ENCODE measurements around the gene CDHR1. TPM values are rescaled to one million over a fixed set of nuclear protein-coding genes. Genes with fewer than 3 reads are reported as not detected.

CDHR1 gene
- total and polyA plus RNA-seq, 8 donors: 0.03 to 0.77 (median 0.49) TPM; not detected in 1

- H3K4me1 ChIP-seq: no peaks in the 10 kb centered on the region
- FAIRE-seq: no peak
- H3K36me3 ChIP-seq: no peaks in the 10 kb centered on the region
- intact Hi-C loops (cut with DNase I): no loop called here
- no peaks in the 10 kb centered on the region for H3K27me3 ChIP-seq
- H3K9me3 ChIP-seq: no peaks in the 10 kb centered on the region
- no peak overlapping the region for H3K4me3 ChIP-seq
- no peak for ATAC-seq
- DNase-seq: no peak
- H3K27ac ChIP-seq: no peak overlapping the region
- TF ChIP-seq CTCF (IDR thresholded peaks at IDR 0.05): no peak
- WGBS, 2 donors: 77 to 91% methylated on average over 4 of the region's 4 CpGs
Observed at GRCh38 chr10:84233940-84234339, 39.6 kb downstream of the CDHR1 start.

GRCh38 chr10:84234479-84234878 is 40.1 kb downstream of the CDHR1 start:
- Histone ChIP-seq H3K4me3 (no peak overlapping the region), H3K9me3 (no peaks in the 10 kb centered on the region), H3K27ac (no peak overlapping the region), H3K4me1 (no peaks in the 10 kb centered on the region), H3K36me3 (no peaks in the 10 kb centered on the region), H3K27me3 (no peaks in the 10 kb centered on the region)
- intact Hi-C loops (cut with DNase I): no loop called here
- FAIRE-seq: no peak
- TF ChIP-seq CTCF (IDR thresholded peaks at IDR 0.05): no peak
- 75 to 91% methylated on average over 4 of the region's 4 CpGs for WGBS, 2 donors
- DNase-seq: no peak
- ATAC-seq: no peak

- intact Hi-C loops (cut with DNase I): no loop called here
- WGBS, 2 donors: 67 to 70% methylated on average over 4 of the region's 4 CpGs
Observed at GRCh38 chr10:84235096-84235495, 40.8 kb downstream of the CDHR1 start.

GRCh38 chr10:84236807-84237198 is 42.5 kb downstream of the CDHR1 start:
- Histone ChIP-seq H3K36me3 (no peaks in the 10 kb centered on the region), H3K4me3 (no peak overlapping the region), H3K9me3 (no peaks in the 10 kb centered on the region), H3K27me3 (no peaks in the 10 kb centered on the region), H3K27ac (no peak overlapping the region), H3K4me1 (no peaks in the 10 kb centered on the region)
- DNase-seq (no peak), FAIRE-seq (no peak), ATAC-seq (no peak)
- TF ChIP-seq CTCF (IDR thresholded peaks at IDR 0.05): no peak
- 79 to 86% methylated on average over 6 of the region's 6 CpGs for WGBS, 2 donors
- intact Hi-C loops (cut with DNase I): no loop called here

More at GRCh38 chr10:84235096-84235495, 40.8 kb downstream of the CDHR1 start:
- no peak overlapping the region for H3K4me3 ChIP-seq
- no peak for FAIRE-seq
- H3K36me3 ChIP-seq: no peaks in the 10 kb centered on the region
- H3K27me3 ChIP-seq: no peaks in the 10 kb centered on the region
- no peak for ATAC-seq
- TF ChIP-seq CTCF (IDR thresholded peaks at IDR 0.05): no peak
- H3K9me3 ChIP-seq: no peaks in the 10 kb centered on the region
- H3K4me1 ChIP-seq: no peaks in the 10 kb centered on the region
- no peak overlapping the region for H3K27ac ChIP-seq
- no peak for DNase-seq

- Histone ChIP-seq H3K9me3 (no peaks in the 10 kb centered on the region), H3K4me3 (no peak overlapping the region), H3K27me3 (no peaks in the 10 kb centered on the region), H3K4me1 (no peaks in the 10 kb centered on the region), H3K36me3 (no peaks in the 10 kb centered on the region), H3K27ac (no peak overlapping the region)
- ATAC-seq: no peak
- DNase-seq: no peak
- no peak for TF ChIP-seq CTCF (IDR thresholded peaks at IDR 0.05)
- WGBS, 2 donors: 45 to 46% methylated on average over 51 to 52 of the region's 52 CpGs
- intact Hi-C loops (cut with DNase I): no loop called here
- FAIRE-seq: no peak
Observed at GRCh38 chr10:84237199-84238051, 43.1 kb downstream of the CDHR1 start.

Data from pancreas (tissue), 10 donors.